ENCODE measurements around the gene BACH2. TPM values are rescaled to one million over a fixed set of nuclear protein-coding genes. Genes with fewer than 3 reads are reported as not detected.
A peak's percentile ranks its signal among the peaks of the same experiment; 100 is the strongest.

The BACH2 gene
- total and polyA plus RNA-seq, 4 donors = 11.0 to 16.7 (median 12.9) TPM

DNA sequence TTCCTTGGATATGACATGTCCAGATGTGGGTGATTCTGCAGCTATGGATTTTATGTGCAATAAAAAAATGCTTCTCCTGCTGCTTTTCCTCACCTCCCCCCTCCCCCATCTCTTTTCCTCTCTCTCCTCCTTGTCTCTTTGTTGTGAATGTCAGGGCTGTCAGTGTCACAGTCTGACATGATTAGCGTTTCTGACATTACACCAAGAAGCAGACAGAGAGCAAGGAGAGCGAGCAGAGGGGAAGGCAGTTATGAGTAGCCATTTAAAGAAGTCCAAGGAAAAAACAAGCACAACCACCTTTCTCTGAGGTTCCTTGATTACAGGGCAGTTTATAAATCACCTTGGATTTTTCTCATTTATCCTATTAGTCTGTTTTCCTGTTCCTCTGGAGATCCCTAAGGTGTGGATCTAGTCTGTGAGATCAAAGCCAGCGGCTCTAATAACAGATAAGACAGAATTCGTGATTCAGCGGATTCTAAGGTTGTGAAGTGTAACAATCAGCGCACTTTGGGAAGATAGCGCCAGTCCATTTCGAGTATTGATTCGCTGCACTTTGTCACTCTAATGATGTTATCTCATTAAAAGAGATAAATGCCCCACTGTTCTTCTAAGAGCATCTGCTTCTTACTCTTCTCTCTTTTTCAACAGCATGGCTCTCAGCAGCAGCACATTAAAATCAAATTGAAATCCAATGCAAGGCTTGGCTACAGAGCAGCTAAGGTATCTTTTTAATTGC is 101.4 kb downstream of the BACH2 start:
- Histone ChIP-seq H3K27ac (ENCODE audit: low read depth, low read length) (no peak overlapping the region), H3K9me3 (ENCODE audit: control insufficient read depth, insufficient read depth, low read length) (no peaks in the 10 kb centered on the region), H3K36me3 (ENCODE audit: control insufficient read depth, insufficient read depth, low read length) (no peaks in the 10 kb centered on the region), H3K4me3 (ENCODE audit: low read depth, low read length) (no peak overlapping the region), H3K4me1 (ENCODE audit: control insufficient read depth, insufficient read depth, low read length) (no peaks in the 10 kb centered on the region), H3K27me3 (ENCODE audit: control insufficient read depth, insufficient read depth, low read length) (no peaks in the 10 kb centered on the region)
- DNase-seq (ENCODE audit: low read depth in 4 of 6, low spot score in 6 of 6) = peak in 1 of 6 donors; percentile 80
- WGBS (ENCODE audit: insufficient coverage) = no CpG with 5 or more reads among the region's 9 CpGs

DNA sequence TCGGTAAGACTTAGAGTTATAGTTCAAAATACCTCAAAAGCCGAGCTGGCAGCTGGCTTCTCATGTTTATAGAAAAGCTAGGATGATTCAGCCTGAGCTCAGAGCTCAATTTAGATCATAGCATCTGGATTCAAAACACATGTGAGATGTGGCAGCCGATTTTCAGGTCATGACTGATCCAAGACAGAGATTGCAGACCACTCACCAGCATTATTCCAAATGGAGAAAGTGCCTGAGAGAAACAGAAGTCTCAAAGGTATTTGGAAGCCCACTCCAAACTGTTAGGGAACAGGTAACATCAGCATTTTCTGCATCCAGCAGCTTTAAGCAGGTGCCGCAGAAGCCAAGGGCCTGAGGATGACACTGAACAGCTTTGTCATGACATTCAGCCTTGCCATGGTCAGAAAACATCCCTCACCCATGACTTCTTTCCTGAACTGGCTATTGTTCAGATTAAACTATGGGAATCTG is 102.2 kb downstream of the BACH2 start:
- WGBS (ENCODE audit: insufficient coverage) = 85% methylated on average over 2 of the region's 4 CpGs
- no peaks in the 10 kb centered on the region for H3K36me3 ChIP-seq (ENCODE audit: control insufficient read depth, insufficient read depth, low read length)
- H3K27me3 ChIP-seq (ENCODE audit: control insufficient read depth, insufficient read depth, low read length) = no peaks in the 10 kb centered on the region
- DNase-seq (ENCODE audit: low read depth in 4 of 6, low spot score in 6 of 6) = no peak
- no peaks in the 10 kb centered on the region for H3K9me3 ChIP-seq (ENCODE audit: control insufficient read depth, insufficient read depth, low read length)
- no peak overlapping the region for H3K4me3 ChIP-seq (ENCODE audit: low read depth, low read length)
- no peak overlapping the region for H3K27ac ChIP-seq (ENCODE audit: low read depth, low read length)
- H3K4me1 ChIP-seq (ENCODE audit: control insufficient read depth, insufficient read depth, low read length) = no peaks in the 10 kb centered on the region

DNA sequence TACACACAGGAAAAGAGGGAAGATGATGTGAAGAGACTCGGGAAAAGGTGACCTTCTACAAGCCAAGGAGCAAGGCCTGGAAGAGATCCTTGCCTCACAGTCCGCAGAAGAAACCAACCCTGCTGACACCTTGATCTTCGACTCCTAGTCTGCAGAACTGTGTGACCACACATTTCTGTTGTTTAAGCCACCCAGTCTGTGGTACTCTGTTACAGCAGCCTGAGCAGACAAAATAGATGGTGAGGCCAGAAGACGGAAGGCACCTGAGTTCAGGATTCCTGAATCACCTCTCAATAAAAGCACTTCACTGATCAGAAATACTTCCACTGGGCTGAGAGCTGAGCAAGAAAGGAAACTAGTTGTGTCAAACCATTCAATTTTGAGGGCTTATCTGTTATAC is 103.3 kb downstream of the BACH2 start:
- H3K27ac ChIP-seq (ENCODE audit: low read depth, low read length) = no peak overlapping the region
- no peak overlapping the region for H3K4me3 ChIP-seq (ENCODE audit: low read depth, low read length)
- H3K9me3 ChIP-seq (ENCODE audit: control insufficient read depth, insufficient read depth, low read length) = no peaks in the 10 kb centered on the region
- H3K4me1 ChIP-seq (ENCODE audit: control insufficient read depth, insufficient read depth, low read length) = no peaks in the 10 kb centered on the region
- DNase-seq (ENCODE audit: low read depth in 4 of 6, low spot score in 6 of 6) = no peak
- no peaks in the 10 kb centered on the region for H3K27me3 ChIP-seq (ENCODE audit: control insufficient read depth, insufficient read depth, low read length)
- H3K36me3 ChIP-seq (ENCODE audit: control insufficient read depth, insufficient read depth, low read length) = no peaks in the 10 kb centered on the region
- WGBS (ENCODE audit: insufficient coverage) = 97% methylated on average over 4 of the region's 4 CpGs

DNA sequence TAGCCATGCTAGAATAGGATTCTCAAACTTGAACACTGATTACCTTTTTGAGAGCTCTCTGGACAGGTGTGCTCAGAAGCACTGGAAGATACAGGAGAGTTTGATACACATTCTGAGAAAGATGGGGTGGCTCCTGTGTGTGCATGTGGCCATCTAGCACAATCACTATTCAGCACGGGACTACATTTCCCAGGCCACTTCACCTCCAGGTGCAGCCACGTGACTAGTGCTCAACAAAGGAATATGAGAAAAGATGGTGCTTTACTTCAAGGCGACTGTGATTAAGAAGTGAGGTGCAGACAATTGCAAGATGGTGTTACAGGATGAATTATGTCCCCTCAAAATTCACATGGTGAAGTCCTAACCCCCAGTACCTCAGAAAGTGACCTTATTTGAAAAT is 103.8 kb downstream of the BACH2 start:
- H3K4me1 ChIP-seq (ENCODE audit: control insufficient read depth, insufficient read depth, low read length) = no peaks in the 10 kb centered on the region

DNA sequence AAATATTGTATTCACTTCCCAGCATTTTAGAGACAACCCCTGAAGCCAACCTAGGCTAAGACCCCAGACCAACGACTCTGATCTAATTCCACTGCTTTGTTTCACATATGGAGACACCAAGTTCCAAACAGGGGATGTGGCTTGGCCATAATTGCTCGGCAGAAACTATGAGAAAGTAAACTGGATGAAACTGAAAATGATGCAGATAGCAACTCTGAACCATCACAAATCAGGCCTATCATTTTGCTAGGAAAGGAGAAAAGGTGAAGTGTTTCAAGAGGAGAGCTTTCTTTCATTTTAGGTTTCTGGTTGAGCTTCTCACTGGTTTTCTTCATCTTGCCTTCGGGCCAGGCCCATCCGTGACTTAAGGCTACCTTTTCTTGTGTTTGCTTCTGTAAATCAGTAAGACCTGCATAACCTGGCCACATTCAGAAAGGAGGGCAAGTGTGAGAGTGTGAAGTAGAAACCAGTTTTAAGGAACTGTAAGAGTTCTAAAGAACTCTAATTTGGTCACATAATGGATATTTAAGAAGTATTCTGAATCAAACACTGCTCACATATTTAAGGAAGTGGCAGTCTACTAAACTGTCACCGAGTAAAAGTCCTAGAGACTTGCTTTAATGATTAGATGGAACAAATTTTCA is 105.8 kb downstream of the BACH2 start:
- Histone ChIP-seq H3K9me3 (ENCODE audit: control insufficient read depth, insufficient read depth, low read length) (no peaks in the 10 kb centered on the region), H3K4me3 (ENCODE audit: low read depth, low read length) (no peak overlapping the region), H3K4me1 (ENCODE audit: control insufficient read depth, insufficient read depth, low read length) (no peaks in the 10 kb centered on the region), H3K27me3 (ENCODE audit: control insufficient read depth, insufficient read depth, low read length) (no peaks in the 10 kb centered on the region), H3K27ac (ENCODE audit: low read depth, low read length) (no peak overlapping the region), H3K36me3 (ENCODE audit: control insufficient read depth, insufficient read depth, low read length) (no peaks in the 10 kb centered on the region)
- WGBS (ENCODE audit: insufficient coverage) = 50% methylated on average over 2 of the region's 5 CpGs
- no peak for DNase-seq (ENCODE audit: low read depth in 4 of 6, low spot score in 6 of 6)

More for the DNA sequence above, 103.8 kb downstream of the BACH2 start:
- no peaks in the 10 kb centered on the region for H3K36me3 ChIP-seq (ENCODE audit: control insufficient read depth, insufficient read depth, low read length)
- no peak overlapping the region for H3K27ac ChIP-seq (ENCODE audit: low read depth, low read length)
- H3K27me3 ChIP-seq (ENCODE audit: control insufficient read depth, insufficient read depth, low read length) = no peaks in the 10 kb centered on the region
- 83% methylated on average over 1 of the region's 3 CpGs for WGBS (ENCODE audit: insufficient coverage)
- DNase-seq (ENCODE audit: low read depth in 4 of 6, low spot score in 6 of 6) = no peak
- no peaks in the 10 kb centered on the region for H3K9me3 ChIP-seq (ENCODE audit: control insufficient read depth, insufficient read depth, low read length)
- H3K4me3 ChIP-seq (ENCODE audit: low read depth, low read length) = no peak overlapping the region

DNA sequence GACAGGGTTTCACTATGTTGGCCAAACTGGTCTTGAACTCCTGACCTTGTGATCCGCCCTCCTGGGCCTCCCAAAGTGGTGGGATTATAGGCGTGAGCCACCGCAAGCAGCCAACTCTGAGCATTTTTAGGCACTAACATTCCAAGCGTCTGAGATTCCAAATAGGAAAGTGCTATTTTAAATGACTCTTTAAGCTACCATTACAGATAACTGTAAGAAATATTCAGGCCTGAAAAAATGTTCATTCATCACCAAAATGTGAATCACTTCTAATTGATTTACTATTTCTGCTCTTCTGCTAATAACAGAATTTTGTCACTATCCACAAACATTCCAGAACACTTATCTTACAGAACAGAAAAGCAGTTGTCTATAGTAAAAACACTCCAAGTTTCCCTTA is 106.5 kb downstream of the BACH2 start:
- Histone ChIP-seq H3K27ac (ENCODE audit: low read depth, low read length) (no peak overlapping the region), H3K4me3 (ENCODE audit: low read depth, low read length) (no peak overlapping the region), H3K4me1 (ENCODE audit: control insufficient read depth, insufficient read depth, low read length) (no peaks in the 10 kb centered on the region), H3K27me3 (ENCODE audit: control insufficient read depth, insufficient read depth, low read length) (no peaks in the 10 kb centered on the region), H3K36me3 (ENCODE audit: control insufficient read depth, insufficient read depth, low read length) (no peaks in the 10 kb centered on the region), H3K9me3 (ENCODE audit: control insufficient read depth, insufficient read depth, low read length) (no peaks in the 10 kb centered on the region)
- DNase-seq (ENCODE audit: low read depth in 4 of 6, low spot score in 6 of 6) = no peak
- WGBS (ENCODE audit: insufficient coverage) = 100% methylated on average over 2 of the region's 4 CpGs

DNA sequence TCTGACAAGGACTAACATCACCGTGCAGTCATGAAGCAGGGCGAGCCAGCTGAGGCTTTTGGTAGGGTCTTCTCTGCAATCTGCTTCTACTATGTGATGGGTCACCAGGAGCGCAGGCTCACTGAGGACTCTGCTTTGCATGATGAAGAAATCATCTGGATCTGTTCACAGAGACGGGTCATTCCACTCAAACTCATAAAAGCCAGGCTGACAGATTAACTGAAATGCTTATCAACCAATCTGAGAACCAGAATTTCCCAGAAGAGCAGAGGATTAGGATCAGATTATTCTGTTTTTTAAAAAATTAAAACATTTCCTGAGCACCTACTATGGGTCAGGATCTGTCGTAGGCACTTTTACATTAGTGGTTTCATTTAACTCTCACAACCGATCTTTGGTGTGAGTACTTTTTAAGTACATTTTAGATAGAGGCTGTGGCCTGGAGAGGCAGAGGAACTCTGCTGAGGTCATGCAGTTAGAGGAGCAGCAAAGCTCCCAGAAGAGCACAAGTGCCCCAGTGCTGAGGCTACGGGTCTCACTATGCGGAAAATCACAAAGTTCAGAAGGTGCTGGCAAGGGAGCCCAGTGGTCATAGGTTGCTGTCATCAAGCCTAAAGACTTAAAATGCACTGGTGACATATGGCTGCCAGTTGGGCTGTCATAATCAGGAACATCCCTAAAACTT is 109.1 kb downstream of the BACH2 start:
- no peak overlapping the region for H3K27ac ChIP-seq (ENCODE audit: low read depth, low read length)
- H3K27me3 ChIP-seq (ENCODE audit: control insufficient read depth, insufficient read depth, low read length) = no peaks in the 10 kb centered on the region
- no peak for DNase-seq (ENCODE audit: low read depth in 4 of 6, low spot score in 6 of 6)
- H3K4me3 ChIP-seq (ENCODE audit: low read depth, low read length) = no peak overlapping the region
- H3K4me1 ChIP-seq (ENCODE audit: control insufficient read depth, insufficient read depth, low read length) = no peaks in the 10 kb centered on the region
- 100% methylated on average over 3 of the region's 8 CpGs for WGBS (ENCODE audit: insufficient coverage)
- H3K9me3 ChIP-seq (ENCODE audit: control insufficient read depth, insufficient read depth, low read length) = no peaks in the 10 kb centered on the region
- no peaks in the 10 kb centered on the region for H3K36me3 ChIP-seq (ENCODE audit: control insufficient read depth, insufficient read depth, low read length)

DNA sequence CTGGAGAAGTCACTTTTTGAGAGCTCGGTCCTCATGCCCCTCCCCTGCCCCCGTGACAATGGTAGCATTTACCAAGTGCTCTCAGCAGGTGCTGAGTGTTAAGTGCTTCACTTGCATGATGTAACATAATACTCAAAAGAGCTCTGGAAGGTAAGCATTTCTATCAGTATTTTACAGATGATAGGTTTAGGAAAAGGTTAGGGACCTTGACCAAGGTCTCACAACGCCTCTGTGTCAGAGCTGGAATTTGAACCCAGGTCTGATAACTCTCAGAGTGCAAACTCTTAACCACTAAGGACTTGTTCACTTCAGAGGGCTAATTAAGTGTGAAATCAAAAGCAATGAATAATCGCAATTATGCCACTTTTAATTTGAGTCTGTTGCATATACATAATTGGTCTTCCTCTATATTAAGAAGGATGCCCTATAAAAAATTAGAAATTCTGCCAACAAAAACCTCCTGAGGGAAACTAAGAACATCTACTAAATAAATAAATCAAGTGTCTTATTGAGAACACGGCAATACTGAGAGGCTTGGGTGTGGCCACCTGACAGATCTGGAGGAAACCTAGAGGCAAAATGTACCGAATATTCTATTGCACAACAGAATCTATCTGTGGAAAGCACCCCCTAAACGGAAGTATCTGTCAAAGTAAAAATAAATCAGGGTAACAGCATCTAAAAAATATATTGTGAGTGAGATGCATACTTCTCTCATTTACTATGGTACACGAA is 109.8 kb downstream of the BACH2 start:
- Histone ChIP-seq H3K36me3 (ENCODE audit: control insufficient read depth, insufficient read depth, low read length) (no peaks in the 10 kb centered on the region), H3K4me3 (ENCODE audit: low read depth, low read length) (no peak overlapping the region), H3K4me1 (ENCODE audit: control insufficient read depth, insufficient read depth, low read length) (no peaks in the 10 kb centered on the region), H3K9me3 (ENCODE audit: control insufficient read depth, insufficient read depth, low read length) (no peaks in the 10 kb centered on the region), H3K27me3 (ENCODE audit: control insufficient read depth, insufficient read depth, low read length) (no peaks in the 10 kb centered on the region), H3K27ac (ENCODE audit: low read depth, low read length) (no peak overlapping the region)
- no CpG with 5 or more reads among the region's 8 CpGs for WGBS (ENCODE audit: insufficient coverage)
- peak in 1 of 6 donors; percentile 29 for DNase-seq (ENCODE audit: low read depth in 4 of 6, low spot score in 6 of 6)

DNA sequence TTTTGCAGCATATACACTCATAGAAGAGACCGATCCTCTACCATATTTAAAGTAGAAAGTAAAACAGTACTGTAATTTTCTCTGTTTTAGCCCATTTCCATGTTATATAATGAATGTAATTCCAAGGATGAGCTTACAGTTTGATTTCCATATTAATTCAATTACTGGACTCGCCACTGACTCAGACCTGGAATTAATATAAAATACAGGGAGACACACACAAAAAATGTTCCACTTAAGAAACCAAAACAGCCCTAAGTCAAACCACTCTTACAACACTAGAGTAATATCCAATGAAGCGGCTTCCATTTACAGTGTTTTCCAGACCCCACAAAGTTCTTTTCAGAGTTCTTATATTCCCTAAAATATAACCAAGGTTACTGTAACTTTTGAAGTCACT is 110.6 kb downstream of the BACH2 start:
- Histone ChIP-seq H3K27me3 (ENCODE audit: control insufficient read depth, insufficient read depth, low read length) (no peaks in the 10 kb centered on the region), H3K36me3 (ENCODE audit: control insufficient read depth, insufficient read depth, low read length) (no peaks in the 10 kb centered on the region), H3K9me3 (ENCODE audit: control insufficient read depth, insufficient read depth, low read length) (no peaks in the 10 kb centered on the region), H3K27ac (ENCODE audit: low read depth, low read length) (no peak overlapping the region), H3K4me3 (ENCODE audit: low read depth, low read length) (no peak overlapping the region), H3K4me1 (ENCODE audit: control insufficient read depth, insufficient read depth, low read length) (no peaks in the 10 kb centered on the region)
- no peak for DNase-seq (ENCODE audit: low read depth in 4 of 6, low spot score in 6 of 6)
- 100% methylated on average over 1 of the region's 3 CpGs for WGBS (ENCODE audit: insufficient coverage)

All from spinal cord (tissue), 10 donors.